HG02588 (cell line): ENCODE data around the gene HOXA6.

ENCODE experiments used
- ATAC-seq: cut with Tn5 transposase; IDR thresholded peaks from one replicate; pipeline ENCODE4 v1.9.1; 2021; ENCODE audit warnings: mild to moderate bottlenecking, moderate library complexity; ENCODE audit not compliant: unreplicated experiment

Gene HOXA6

GRCh38 chr7:27100694-27101170 lies 46.8 kb downstream of the HOXA6 start:
- ATAC-seq, result no peak

GRCh38 chr7:27099453-27100370 lies 47.9 kb downstream of the HOXA6 start:
- no peak for ATAC-seq

GRCh38 chr7:27098578-27099451 lies 48.8 kb downstream of the HOXA6 start:
- no peak for ATAC-seq

GRCh38 chr7:27097686-27098577 lies 49.6 kb downstream of the HOXA6 start:
- no peak for ATAC-seq

GRCh38 chr7:27096768-27097514 lies 50.6 kb downstream of the HOXA6 start:
- ATAC-seq, result no peak

- ATAC-seq, result peak; percentile 89
Observed at GRCh38 chr7:27095897-27096767, 51.4 kb downstream of the HOXA6 start, which contains the start of gene HOXA1. HOXA1 (minus strand) TSS chr7:27096000; CDS start chr7:27095912, 88 bp downstream.
